Ectodermal cell (in vitro differentiated cells): Measurements from ENCODE around the gene TADA1.

ENCODE experiments used
- H3K27ac ChIP-seq: 2 replicates; pipeline ENCODE4 v1.7.0; 2013; ENCODE audit warnings: mild to moderate bottlenecking, low read depth, low read length; ENCODE audit not compliant: insufficient read depth, poor library complexity, severe bottlenecking
- H3K27me3 ChIP-seq: 2 replicates; pipeline ENCODE4 v1.7.0; 2013; ENCODE audit warnings: mild to moderate bottlenecking, low read length; ENCODE audit not compliant: insufficient read depth, control insufficient read depth, poor library complexity, severe bottlenecking
- H3K36me3 ChIP-seq: one replicate; pipeline ENCODE4 v1.7.0; 2013; ENCODE audit warnings: low read length; ENCODE audit not compliant: control insufficient read depth, insufficient read depth
- H3K4me1 ChIP-seq: one replicate; pipeline ENCODE4 v1.7.0; 2013; ENCODE audit warnings: low read length; ENCODE audit not compliant: control insufficient read depth, insufficient read depth
- H3K4me3 ChIP-seq: 2 replicates; pipeline ENCODE4 v1.7.0; 2013; ENCODE audit warnings: low read depth, low read length, control low read depth; ENCODE audit not compliant: insufficient read depth
- H3K9me3 ChIP-seq: 2 replicates; pipeline ENCODE4 v1.7.0; 2013; ENCODE audit warnings: mild to moderate bottlenecking, low read length, moderate library complexity; ENCODE audit not compliant: control insufficient read depth
- WGBS, 2 experiments: methylation state at CpG; one replicate each; pipeline ENCODE4 v1.1.7; 2013; ENCODE audit warnings: missing lambda C conversion rate in 2 of 2; 5-methylcytosine and 5-hydroxymethylcytosine counted together

TADA1 gene

DNA sequence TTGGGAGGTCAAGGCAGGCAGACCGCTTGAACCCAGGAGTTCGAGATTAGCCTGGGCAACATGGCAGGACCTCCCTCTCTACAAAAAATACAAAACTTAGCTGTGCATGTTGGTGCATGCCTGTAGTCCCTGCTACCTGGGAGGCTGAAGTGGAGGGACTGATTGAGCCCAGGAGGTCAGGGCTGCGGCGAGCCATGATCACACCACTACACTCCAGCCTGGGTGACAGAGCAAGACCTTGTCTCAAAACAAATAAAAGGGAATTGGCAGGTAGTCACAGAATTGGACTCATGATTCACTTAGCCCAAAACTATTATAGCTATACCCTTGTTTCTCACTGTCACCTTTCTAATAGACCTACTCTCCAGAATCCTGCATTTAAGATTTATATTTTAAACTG is 5.5 kb downstream of the TADA1 start:
- Histone ChIP-seq H3K36me3 (peaks cover 21% of the 10 kb centered on the region), H3K4me1 (no peaks in the 10 kb centered on the region), H3K4me3 (no peak overlapping the region), H3K27me3 (no peaks in the 10 kb centered on the region), H3K9me3 (no peaks in the 10 kb centered on the region), H3K27ac (no peak overlapping the region)
- WGBS, 2 experiments = 91 to 95% methylated on average over 4 of the region's 4 CpGs

DNA sequence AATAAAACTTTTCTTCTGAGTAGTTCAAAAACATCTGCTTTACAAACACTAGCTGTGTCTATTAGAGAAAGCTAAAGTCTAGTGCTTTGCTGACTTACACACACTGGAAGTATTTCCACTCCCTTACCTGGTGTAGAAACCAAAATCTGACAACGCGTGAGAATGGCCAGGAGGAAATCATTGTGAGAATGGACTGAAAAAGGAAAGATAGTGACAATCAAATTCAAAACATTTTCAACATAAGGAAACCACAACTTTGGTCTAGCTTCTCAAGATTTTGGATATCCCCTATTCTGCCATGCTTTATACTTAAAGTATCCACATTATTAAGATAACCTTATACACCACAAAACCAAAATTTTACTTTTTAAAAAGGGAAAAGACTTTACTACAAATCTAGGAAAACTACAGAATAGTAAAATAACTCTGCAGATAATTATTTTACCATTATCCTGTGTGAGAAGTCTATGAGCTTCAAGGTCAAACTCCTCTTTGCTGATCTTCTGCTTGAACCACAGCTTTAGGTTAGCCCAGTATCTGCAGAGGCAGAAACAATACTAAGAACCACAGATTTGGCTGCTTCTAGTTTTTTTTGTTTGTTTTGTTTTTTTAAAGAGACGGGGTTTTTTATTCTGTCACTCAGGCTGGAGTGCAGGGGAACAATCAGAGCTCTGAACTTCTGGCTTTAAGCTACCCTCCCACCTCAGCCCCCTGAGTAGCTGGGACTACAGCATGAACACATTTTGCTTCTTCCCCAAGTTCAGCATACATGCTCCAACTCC is 6.6 kb downstream of the TADA1 start:
- Histone ChIP-seq H3K4me1 (no peaks in the 10 kb centered on the region), H3K36me3 (peaks cover 24% of the 10 kb centered on the region)
- WGBS, 2 experiments = 40 to 84% methylated on average over 1 to 3 of the region's 3 CpGs

DNA sequence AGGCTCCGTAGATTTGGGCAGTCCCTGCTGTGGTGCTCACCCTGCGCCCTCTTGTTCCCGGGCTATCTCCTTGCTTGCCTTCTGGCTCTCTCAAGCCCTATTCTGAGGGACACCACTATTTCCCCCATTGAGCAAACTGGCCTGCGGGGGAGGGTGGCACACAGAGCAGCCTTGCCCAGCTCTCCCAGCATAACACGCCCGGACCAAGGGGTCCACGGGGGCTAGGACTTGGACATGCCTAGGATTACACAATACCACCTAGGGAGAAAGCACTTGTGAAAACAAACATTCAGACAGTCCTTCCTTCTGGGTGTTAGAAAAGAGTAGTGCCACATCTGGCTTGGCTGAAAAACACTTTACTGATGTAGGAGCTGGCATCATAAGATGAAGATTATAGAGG is 7.4 kb downstream of the TADA1 start:
- no peaks in the 10 kb centered on the region for H3K27me3 ChIP-seq
- no peak overlapping the region for H3K4me3 ChIP-seq
- peaks cover 31% of the 10 kb centered on the region for H3K36me3 ChIP-seq
- no peaks in the 10 kb centered on the region for H3K9me3 ChIP-seq
- 82 to 88% methylated on average over 7 of the region's 7 CpGs for WGBS, 2 experiments
- H3K4me1 ChIP-seq = no peaks in the 10 kb centered on the region
- H3K27ac ChIP-seq = no peak overlapping the region

More for the DNA sequence above, 6.6 kb downstream of the TADA1 start:
- Histone ChIP-seq H3K27ac (no peak overlapping the region), H3K4me3 (no peak overlapping the region), H3K9me3 (no peaks in the 10 kb centered on the region), H3K27me3 (no peaks in the 10 kb centered on the region)

DNA sequence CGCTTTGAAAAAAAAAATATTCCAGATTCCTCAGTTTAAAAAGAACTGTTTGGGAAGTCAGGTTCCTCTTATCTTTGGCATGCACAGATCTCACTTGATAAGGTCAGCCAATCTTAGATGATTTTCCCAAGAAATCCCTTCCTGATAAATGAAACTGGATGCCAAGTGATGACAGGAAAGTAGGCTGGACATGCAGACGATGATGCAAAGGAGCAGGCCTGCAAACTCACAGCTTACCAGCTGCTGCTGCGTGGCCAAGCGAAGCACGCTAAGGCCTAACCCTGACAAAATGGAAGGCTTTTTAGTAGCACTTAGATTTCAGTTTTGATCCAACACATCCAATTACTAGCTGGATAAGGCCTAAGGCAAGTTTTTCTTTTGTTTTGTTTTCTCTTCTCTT is 10.1 kb downstream of the TADA1 start:
- H3K27me3 ChIP-seq = no peaks in the 10 kb centered on the region
- H3K36me3 ChIP-seq = peaks cover 44% of the 10 kb centered on the region
- no peaks in the 10 kb centered on the region for H3K4me1 ChIP-seq

DNA sequence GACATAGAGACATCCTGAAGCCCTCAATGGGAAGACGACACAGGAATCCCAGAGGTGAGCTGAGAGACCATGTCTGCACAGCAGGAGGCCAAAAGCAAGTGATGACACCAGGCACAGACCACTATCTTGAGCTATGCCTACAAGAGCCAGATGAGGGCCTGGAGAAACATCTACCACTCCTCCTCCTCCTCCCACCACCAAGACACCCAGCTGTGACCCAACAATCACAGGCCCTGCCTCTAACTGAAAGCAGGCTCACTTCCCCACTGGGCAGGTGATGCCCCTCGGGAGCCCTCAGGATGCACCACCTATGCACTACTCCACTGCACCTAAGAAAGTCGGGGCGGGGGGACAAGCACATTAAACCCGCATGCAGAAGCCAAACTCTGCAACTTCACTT is 16.5 kb downstream of the TADA1 start:
- peaks cover 6% of the 10 kb centered on the region for H3K4me1 ChIP-seq
- H3K36me3 ChIP-seq = peaks cover 46% of the 10 kb centered on the region
- 71 to 73% methylated on average over 5 of the region's 5 CpGs for WGBS, 2 experiments
- H3K27me3 ChIP-seq = no peaks in the 10 kb centered on the region
- H3K4me3 ChIP-seq = no peak overlapping the region
- H3K27ac ChIP-seq = no peak overlapping the region
- H3K9me3 ChIP-seq = no peaks in the 10 kb centered on the region

More for the DNA sequence above, 10.1 kb downstream of the TADA1 start:
- WGBS, 2 experiments = 94 to 96% methylated on average over 4 to 5 of the region's 5 CpGs
- Histone ChIP-seq H3K9me3 (no peaks in the 10 kb centered on the region), H3K27ac (no peak overlapping the region), H3K4me3 (no peak overlapping the region)

DNA sequence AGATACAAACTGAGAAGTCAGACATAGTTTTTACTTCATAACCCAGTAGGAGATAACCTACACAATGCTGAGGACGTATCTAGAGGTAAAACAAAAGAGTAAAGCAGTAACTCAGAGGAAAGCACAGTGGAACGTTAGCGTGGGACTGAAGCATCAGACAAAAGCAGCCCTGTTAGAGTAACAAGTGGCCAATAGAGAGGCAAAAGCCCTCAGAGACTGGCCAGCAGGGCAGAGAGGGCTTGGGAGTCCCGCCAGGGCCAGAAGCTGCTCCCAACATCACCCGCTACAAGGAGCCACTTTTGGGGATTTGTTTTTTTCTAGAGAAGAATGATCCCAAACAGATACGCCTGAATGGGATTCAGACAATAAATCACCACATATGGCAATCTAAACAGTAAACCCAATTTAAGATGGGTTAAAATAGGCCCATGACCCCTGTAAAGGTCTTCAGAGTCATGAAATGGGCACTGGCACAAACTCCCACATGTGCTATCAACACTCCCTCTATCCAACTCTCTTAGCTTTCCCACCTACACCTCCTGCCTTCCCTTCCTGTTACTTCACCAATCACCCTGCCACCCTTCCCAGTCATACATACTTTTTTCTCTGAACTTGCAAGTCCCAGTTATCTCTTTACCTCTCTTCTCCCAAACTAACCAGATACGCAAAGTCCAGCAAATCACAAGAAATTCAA is 17.2 kb downstream of the TADA1 start:
- 66 to 75% methylated on average over 7 of the region's 7 CpGs for WGBS, 2 experiments
- Histone ChIP-seq H3K27me3 (no peaks in the 10 kb centered on the region), H3K4me3 (no peak overlapping the region), H3K9me3 (no peaks in the 10 kb centered on the region), H3K27ac (peak overlapping the region; percentile 19), H3K4me1 (peaks cover 6% of the 10 kb centered on the region), H3K36me3 (peaks cover 39% of the 10 kb centered on the region)

DNA sequence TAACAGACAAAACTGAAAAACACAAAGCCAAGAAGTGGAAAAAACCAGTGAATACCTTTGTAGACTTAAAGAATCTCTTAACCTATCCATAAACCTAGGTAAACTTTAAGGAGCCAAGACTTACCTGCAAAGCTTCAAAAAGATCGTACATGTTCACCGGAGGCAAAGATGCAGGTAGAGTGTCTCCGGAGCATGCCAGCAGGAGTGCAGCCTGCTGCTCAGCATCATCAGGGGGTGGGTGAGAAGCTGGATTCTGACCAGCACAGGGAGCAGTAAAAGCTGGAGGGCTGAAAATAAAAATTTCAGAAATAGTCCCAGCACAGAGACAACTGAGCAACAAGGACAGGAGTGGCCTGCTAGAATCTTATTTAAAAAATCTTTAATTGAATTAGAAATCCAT is 18.1 kb downstream of the TADA1 start:
- H3K9me3 ChIP-seq = no peaks in the 10 kb centered on the region
- WGBS, 2 experiments = 93 to 95% methylated on average over 3 of the region's 3 CpGs
- H3K27me3 ChIP-seq = no peaks in the 10 kb centered on the region
- peaks cover 6% of the 10 kb centered on the region for H3K4me1 ChIP-seq
- H3K36me3 ChIP-seq = peaks cover 34% of the 10 kb centered on the region
- no peak overlapping the region for H3K27ac ChIP-seq
- H3K4me3 ChIP-seq = no peak overlapping the region

DNA sequence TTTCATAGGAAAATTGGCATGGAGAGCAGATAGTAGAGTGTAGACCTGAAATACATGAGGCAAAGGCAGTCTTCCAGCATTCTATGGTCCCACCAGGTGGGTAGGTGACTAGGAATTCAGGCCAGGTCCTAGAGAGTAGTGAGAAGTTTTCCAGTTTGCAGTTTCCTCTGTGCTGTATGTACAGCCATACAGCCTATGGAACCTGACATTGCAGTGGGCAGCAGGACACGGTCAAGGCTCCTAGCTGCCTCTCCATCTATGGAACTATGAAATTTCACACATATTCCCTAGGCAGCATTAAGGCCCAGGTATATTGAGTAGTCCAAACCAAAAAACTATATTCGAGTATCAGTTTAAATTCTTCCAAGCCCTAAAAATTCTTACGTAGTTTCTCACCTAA is 20.5 kb downstream of the TADA1 start:
- Histone ChIP-seq H3K36me3 (peaks cover 43% of the 10 kb centered on the region), H3K4me3 (no peak overlapping the region), H3K4me1 (peaks cover 6% of the 10 kb centered on the region), H3K27ac (no peak overlapping the region), H3K9me3 (no peaks in the 10 kb centered on the region), H3K27me3 (no peaks in the 10 kb centered on the region)
- 85 to 96% methylated on average over 2 to 3 of the region's 3 CpGs for WGBS, 2 experiments

DNA sequence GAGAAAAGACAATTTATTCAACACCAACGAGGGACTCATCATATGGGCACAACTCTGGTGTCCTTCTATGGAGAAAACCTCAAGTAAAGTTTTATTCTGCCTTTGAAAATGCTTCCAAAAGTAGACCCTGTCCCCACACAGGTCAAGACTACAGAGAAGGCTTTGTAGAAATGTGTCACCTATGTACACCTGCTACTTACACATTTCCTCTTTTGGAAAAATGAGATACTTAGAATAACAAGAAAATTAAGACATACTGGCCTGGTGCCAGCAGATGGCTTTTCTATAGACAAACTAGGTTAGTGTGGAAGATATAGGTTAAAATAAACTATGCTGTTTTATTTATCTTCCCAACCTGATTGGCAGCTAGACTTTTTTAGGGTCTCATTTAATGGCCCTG is 23.1 kb downstream of the TADA1 start:
- Histone ChIP-seq H3K27ac (no peak overlapping the region), H3K4me1 (no peaks in the 10 kb centered on the region), H3K9me3 (no peaks in the 10 kb centered on the region), H3K36me3 (peaks cover 57% of the 10 kb centered on the region), H3K27me3 (no peaks in the 10 kb centered on the region), H3K4me3 (no peak overlapping the region)
- WGBS, 2 experiments = 0% methylated on average over 1 of the region's 1 CpG

DNA sequence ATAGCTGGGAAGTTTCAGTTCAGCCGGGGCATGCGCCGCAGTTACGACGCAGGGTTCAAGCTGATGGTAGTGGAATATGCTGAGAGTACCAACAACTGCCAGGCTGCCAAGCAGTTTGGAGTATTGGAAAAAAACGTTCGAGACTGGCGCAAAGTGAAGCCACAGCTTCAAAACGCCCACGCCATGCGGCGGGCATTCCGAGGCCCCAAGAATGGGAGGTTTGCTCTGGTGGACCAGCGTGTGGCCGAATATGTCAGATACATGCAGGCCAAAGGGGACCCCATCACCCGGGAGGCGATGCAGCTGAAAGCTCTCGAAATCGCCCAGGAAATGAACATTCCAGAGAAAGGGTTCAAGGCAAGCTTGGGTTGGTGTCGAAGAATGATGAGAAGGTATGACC is 26.9 kb downstream of the TADA1 start:
- Histone ChIP-seq H3K4me1 (no peaks in the 10 kb centered on the region), H3K27ac (no peak overlapping the region), H3K27me3 (no peaks in the 10 kb centered on the region), H3K4me3 (no peak overlapping the region), H3K36me3 (peaks cover 63% of the 10 kb centered on the region), H3K9me3 (no peaks in the 10 kb centered on the region)
- WGBS, 2 experiments = 97 to 98% methylated on average over 20 of the region's 20 CpGs
